Nephron (organoid): ENCODE data around the gene TMED9.

ENCODE experiments used
- H3K27ac Mint-ChIP-seq, 3 experiments: 2 replicates each; pipeline ENCODE4 v1.8.0; 2020; ENCODE audit warnings: mixed read lengths in 3 of 3, mild to moderate bottlenecking in 2 of 3, moderate library complexity in 1 of 3
- H3K27me3 Mint-ChIP-seq: 2 replicates; pipeline ENCODE4 v1.8.0; 2021; ENCODE audit warnings: low read depth, mild to moderate bottlenecking, moderate library complexity, mixed read lengths
- H3K36me3 Mint-ChIP-seq: 2 replicates; pipeline ENCODE4 v1.8.0; 2020; ENCODE audit warnings: low read depth, mixed read lengths
- H3K4me1 Mint-ChIP-seq: 2 replicates; pipeline ENCODE4 v1.8.0; 2020; ENCODE audit warnings: mixed read lengths
- H3K4me3 Mint-ChIP-seq, 3 experiments: 2 replicates each; pipeline ENCODE4 v1.8.0; 2020; ENCODE audit warnings: mild to moderate bottlenecking in 3 of 3, mixed read lengths in 3 of 3, moderate library complexity in 2 of 3
- H3K9me3 Mint-ChIP-seq: 2 replicates; pipeline ENCODE4 v1.8.0; 2020; ENCODE audit warnings: mixed read lengths
- CTCF ChIP-seq, 3 experiments: fragments of 200-600 bp; sonication (generic); IDR thresholded peaks; one replicate each; pipeline ENCODE4 v1.5.0; 2021; ENCODE audit warnings: antibody characterized with exemption in 3 of 3; ENCODE audit not compliant: unreplicated experiment in 3 of 3

TMED9 gene

DNA sequence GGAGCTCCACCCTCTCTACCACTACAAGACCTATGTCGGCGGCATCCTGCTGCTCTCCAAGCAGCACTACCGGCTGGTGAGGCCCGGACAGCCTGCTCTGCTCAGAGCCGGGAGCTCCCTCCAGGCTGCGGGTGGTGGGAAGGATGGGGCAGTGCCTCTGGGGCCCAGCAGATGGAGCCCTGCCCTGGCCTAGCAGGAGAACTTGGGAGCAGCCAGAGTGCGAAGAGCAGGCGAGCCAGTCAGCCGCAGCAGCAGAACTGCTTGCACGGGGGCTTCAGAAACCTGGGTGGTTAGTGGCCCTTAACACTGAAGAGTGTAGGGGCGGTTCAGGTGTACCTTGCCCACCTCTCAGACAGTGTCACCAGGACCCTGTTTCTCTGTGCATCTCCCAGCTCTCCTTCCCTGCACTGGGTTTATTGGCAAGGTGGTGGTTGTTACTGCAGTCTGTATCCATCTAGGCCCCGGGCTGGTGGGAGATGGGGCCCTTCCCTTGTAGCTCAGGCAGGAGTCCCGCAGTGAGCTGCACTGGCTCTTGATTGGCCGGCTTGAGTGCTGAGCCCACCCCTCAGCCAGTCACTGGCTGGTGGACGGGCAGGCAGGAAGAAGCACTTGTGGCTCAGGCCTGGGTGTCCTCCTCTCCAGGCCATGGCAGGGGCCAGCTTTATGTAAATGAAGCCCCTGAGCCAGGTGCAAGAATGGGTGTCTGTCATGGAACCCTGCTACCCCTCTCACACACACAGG lies 15.6 kb downstream of the TMED9 start:
- Mint-ChIP-seq H3K9me3 (no peaks in the 10 kb centered on the region), H3K4me1 (no peaks in the 10 kb centered on the region), H3K27me3 (no peaks in the 10 kb centered on the region), H3K36me3 (peaks cover 8% of the 10 kb centered on the region), H3K4me3 (no peak overlapping the region), H3K27ac (peak overlapping the region; percentile 33 to 86 (median 60))
- TF ChIP-seq CTCF (IDR thresholded peaks at IDR 0.05; ENCODE audit: unreplicated experiment in 3 of 3), result peak; percentile 91 to 93 (median 92)

GRCh38 chr5:177608243-177609075 lies 16.5 kb downstream of the TMED9 start:
- Mint-ChIP-seq H3K4me3 (no peak overlapping the region), H3K4me1 (no peaks in the 10 kb centered on the region), H3K27ac (peak overlapping the region in 1 of 3 experiments; percentile 86), H3K27me3 (no peaks in the 10 kb centered on the region), H3K9me3 (no peaks in the 10 kb centered on the region), H3K36me3 (peaks cover 8% of the 10 kb centered on the region)
- TF ChIP-seq CTCF (IDR thresholded peaks at IDR 0.05; ENCODE audit: unreplicated experiment in 3 of 3), result no peak

DNA sequence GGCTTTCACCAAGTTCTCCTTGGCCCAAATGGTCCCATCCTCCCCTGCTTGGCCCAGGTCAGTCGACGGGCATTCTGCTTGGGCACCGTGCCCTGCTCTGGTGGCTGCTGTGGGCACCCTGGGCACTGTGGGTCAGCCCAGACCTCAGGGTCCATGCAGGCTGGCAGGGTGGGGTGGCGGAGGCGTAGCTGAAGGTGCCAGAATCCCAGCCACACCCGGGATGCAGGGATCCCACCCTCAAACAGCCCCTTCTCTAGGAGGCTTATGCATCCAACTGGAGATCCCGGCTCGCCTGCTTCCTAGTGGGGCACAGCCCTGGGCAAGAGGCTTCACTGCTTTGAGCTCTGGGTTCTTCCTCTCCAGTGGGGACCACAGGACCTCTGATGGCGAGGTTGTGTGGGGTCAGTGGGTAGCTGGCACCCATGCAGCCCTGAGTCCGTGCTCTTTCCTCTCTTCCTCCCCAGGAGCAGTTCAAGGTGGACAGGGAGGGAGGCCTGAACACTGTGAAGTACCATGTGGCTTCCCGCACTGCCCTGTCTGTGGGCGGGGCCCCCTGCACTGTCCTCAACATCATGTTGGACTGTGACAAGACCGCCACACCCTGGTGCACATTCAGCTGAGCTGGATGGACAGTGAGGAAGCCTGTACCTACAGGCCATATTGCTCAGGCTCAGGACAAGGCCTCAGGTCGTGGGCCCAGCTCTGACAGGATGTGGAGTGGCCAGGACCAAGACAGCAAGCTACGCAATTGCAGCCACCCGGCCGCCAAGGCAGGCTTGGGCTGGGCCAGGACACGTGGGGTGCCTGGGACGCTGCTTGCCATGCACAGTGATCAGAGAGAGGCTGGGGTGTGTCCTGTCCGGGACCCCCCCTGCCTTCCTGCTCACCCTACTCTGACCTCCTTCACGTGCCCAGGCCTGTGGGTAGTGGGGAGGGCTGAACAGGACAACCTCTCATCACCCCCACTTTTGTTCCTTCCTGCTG lies 17.4 kb downstream of the TMED9 start:
- Mint-ChIP-seq H3K36me3 (peaks cover 8% of the 10 kb centered on the region), H3K9me3 (no peaks in the 10 kb centered on the region), H3K4me3 (no peak overlapping the region), H3K27me3 (no peaks in the 10 kb centered on the region), H3K27ac (no peak overlapping the region), H3K4me1 (no peaks in the 10 kb centered on the region)
- no peak for TF ChIP-seq CTCF (IDR thresholded peaks at IDR 0.05; ENCODE audit: unreplicated experiment in 3 of 3)

DNA sequence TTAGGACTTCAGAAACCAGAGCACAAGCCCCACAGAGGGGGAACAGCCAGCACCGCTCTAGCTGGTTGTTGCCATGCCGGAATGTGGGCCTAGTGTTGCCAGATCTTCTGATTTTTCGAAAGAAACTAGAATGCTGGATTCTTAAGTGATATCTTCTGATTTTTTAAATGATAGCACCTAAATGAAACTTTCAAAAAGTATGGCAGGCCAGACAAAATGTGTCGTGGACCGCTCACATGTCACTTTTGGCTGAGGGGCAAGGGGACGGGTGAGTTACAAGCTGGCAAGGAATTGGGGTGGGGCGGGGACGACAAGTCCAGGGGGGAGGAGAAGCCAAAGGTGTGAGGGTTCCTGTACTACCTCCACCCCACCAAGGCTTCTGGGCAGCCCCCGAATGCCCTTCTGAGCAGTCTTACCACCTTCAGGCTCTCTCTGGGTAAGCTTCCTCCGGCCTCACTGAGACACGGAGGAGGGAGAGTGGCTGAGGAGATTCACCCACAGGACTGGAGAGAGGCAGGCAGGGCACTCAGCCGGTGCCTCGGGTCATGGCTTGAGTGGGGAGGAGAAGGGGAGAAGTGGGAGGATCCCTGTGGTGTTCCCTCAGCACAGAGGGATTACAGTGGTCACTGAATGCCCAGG lies 18.2 kb downstream of the TMED9 start:
- H3K4me3 Mint-ChIP-seq, result no peak overlapping the region
- H3K9me3 Mint-ChIP-seq, result no peaks in the 10 kb centered on the region
- H3K27me3 Mint-ChIP-seq, result no peaks in the 10 kb centered on the region
- no peaks in the 10 kb centered on the region for H3K4me1 Mint-ChIP-seq
- peaks cover 8% of the 10 kb centered on the region for H3K36me3 Mint-ChIP-seq
- TF ChIP-seq CTCF (IDR thresholded peaks at IDR 0.05; ENCODE audit: unreplicated experiment in 3 of 3), result no peak
- H3K27ac Mint-ChIP-seq, result no peak overlapping the region

- Mint-ChIP-seq H3K27ac (no peak overlapping the region), H3K36me3 (peaks cover 5% of the 10 kb centered on the region)
Measured at GRCh38 chr5:177610770-177611445, 18.9 kb downstream of the TMED9 start.

More at GRCh38 chr5:177610770-177611445, 18.9 kb downstream of the TMED9 start:
- Mint-ChIP-seq H3K4me1 (no peaks in the 10 kb centered on the region), H3K4me3 (no peak overlapping the region), H3K9me3 (no peaks in the 10 kb centered on the region), H3K27me3 (no peaks in the 10 kb centered on the region)
- no peak for TF ChIP-seq CTCF (IDR thresholded peaks at IDR 0.05; ENCODE audit: unreplicated experiment in 3 of 3)
